HG02973 (cell line): ENCODE data around the gene KRTAP3-3.
"Not testable (repeated sequence)": the region's sequence is repeated elsewhere in the genome, so short reads cannot be mapped to it uniquely, and the experiment has no call there.

Experiments used
- ATAC-seq: cut with Tn5 transposase; IDR thresholded peaks from one replicate; pipeline ENCODE4 v1.9.1; 2021; ENCODE audit warnings: moderate library complexity; ENCODE audit not compliant: unreplicated experiment

Gene KRTAP3-3

DNA sequence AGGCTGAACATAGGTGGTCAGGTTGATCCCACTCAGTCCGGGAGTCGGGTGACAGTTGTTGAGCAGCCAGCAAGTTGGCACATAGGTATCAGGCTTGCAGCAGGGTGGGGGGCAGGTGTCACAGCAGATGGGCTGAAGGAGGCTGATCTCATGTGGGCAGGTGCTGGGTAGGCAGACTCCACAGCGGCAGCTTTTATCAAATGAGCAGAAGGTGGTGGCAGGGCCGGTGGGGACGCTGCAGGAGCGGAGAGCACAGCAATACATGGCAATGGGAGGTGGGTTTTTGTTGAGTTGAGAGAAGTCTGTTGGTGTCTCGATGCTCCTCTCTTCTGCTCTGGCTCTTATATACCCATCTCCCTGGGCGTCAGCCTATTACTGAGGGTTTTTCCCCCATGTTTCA, 14.8 kb upstream of the KRTAP3-3 start, which contains the start of gene KRTAP3-1:
KRTAP3-1 (minus strand) TSS at position 318 of the 400 bp plus-strand sequence; CDS start at position 264, 54 bp downstream.
- ATAC-seq = no peak

- ATAC-seq = no peak
These were observed 10.4 kb upstream of the KRTAP3-3 start for GRCh38 chr17:41004397-41004796.

DNA sequence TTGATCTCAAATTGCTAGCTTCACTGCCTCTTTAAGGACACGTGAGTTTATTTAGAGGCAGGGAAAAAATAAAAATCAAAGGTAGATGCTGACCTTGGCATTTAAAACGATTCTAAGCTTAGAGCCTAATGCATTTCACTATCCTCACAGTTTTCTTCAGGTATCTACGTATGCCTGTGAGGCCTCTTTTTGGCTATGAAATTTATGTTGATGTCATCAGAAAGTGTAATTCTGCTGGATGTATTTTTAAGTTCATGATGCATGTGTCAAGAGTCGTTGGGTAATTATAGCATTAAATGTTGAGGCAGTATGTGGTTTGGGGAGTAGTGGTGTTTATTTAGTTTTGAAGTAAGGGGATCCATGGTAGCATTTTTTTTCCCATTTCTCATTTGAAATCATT, 10.0 kb upstream of the KRTAP3-3 start:
- no peak for ATAC-seq

GRCh38 chr17:41002814-41003213, 8.8 kb upstream of the KRTAP3-3 start:
- ATAC-seq = no peak

DNA sequence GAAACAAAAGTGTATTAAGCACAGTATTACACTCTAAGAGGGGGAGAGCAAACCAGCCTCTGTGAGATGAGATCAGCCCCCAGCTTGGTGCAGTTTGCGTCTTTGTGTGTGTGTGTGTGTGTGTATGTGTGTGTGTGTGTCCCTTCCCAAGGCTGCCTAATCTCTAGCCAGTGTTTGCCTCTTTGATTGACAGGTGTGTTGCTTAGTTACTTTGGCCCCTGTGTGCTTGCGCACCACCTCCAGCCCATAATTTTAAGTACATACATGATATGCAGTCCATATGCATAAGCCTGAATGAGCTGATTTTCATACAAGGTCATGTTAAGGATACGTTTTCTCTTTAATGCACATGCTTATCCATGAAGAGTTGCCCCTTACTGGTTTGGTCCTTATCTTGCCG, 7.8 kb upstream of the KRTAP3-3 start:
- ATAC-seq = no peak

DNA sequence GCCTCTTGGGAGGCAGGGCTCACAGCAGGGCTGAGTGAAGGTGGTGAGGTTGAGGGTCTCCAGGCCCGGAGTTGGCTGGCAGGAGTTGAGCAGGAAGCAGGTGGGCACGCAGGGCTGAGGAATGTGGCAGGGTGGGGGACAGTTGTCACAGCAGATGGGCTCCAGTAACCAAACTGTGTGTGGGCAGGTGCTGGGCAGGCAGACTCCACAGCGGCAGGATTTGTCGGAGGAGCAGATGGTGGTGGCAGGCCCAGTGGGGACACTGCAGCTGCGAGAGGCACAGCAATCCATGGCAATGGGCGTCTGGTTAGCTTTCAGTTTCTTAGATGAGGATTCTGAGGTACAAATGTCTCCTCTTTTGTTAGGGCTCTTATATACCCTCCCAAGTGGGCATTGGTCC, 5.6 kb upstream of the KRTAP3-3 start, which contains the start of gene KRTAP3-2:
KRTAP3-2 (minus strand) TSS at position 344 of the 400 bp plus-strand sequence; CDS start at position 291, 53 bp downstream.
- ATAC-seq = not testable (repeated sequence)

DNA sequence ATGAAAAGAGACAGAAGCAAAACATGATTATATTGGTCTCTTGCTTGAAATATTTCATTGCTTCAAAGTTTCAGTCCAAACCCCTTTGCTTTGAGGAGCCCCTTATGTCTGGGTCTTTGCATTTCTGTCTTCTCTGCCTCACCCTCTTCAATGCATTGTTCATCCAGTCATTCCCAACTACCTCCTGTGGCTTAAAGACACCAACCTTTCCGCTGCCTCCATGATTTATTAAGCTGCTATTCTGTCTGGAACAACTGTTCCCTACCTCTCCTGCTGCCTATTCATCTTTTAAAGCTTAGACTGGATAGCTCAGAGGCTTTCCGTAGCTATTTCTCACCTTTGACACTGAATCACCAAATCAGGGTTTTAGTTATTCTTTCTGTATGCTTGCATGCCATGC, 3.4 kb upstream of the KRTAP3-3 start:
- ATAC-seq = no peak

GRCh38 chr17:40996829-40997228, 2.9 kb upstream of the KRTAP3-3 start:
- ATAC-seq = no peak

DNA sequence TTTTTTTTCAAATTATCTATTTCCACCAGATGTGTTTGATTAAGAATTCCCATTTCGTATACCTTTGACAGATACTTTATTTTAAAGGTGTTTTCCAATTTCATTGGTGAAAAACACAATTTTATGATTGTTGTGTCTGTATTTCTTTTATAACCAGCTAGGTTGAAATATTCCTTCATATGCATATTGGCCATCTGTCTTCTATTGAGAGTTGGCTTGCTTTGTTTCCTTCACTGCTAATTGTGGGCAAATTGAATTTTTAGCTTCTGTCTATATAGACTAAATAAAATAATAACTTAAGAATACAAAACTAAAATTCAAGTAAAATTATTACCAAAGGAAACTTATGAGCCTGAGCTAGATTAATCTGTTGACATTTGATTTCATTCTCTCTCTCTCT, 1.2 kb upstream of the KRTAP3-3 start:
- no peak for ATAC-seq

DNA sequence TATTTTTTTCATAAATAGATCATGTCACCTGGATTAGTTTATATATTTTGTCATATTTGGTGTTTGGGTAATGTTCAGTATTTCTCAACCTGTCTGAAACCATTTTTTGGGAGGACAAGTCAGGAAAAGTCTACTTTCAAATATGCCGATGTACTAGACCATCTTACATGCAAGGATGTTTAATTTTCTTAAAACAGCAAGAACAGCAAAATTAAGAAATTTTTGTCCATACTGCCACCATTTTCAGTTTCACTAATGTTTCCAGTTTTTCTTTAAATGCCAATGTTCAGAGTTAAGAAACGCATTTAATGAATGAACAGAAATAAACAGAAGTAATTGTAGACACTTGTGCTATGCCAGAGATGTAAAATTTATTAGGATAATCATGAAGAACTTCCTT, 880 bp downstream of the KRTAP3-3 start:
- no peak for ATAC-seq

- no peak for ATAC-seq
These were observed 1.3 kb downstream of the KRTAP3-3 start for GRCh38 chr17:40992666-40993065.

DNA sequence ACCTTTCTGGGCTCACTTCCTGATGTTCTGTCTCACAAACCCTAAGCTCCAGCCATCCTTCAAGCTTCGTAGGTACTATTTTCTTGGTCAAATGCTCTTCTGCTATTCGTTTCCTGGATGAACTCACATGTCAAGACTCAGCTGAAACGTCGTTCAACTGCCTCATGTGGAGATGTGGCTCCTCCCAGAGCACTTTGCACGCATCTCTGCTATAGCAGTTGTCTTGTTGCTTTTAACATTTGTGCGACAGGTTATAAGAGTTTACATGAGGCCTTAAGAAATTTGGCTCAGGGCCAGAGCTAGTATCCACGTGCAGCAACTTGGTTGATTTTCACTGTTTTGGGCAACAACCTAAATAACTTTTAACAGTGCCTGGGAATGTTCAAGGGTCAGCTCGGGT, 7.0 kb downstream of the KRTAP3-3 start:
- ATAC-seq = no peak

DNA sequence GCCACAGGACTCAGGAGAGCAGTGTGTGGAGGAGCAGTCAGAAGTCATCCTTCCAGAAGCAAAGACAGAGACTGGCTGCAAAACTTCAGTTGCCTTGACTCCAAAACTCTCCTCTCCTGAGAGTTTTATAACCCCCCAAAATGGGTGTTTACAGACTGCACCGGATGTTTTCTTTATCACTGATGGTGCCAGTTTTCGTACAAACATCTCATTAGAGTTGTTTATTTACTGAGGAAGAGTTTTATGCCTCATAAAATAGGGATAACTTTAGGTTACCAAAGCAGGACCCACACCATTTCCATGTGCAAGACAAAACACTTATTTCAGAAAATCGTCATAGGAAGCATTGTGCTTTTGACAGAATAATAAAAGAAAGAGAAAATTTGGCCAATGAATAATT, 9.7 kb downstream of the KRTAP3-3 start, which contains the start of gene KRT40:
KRT40 (minus strand) TSS at position 101 of the 400 bp plus-strand sequence; CDS start at position 48, 53 bp downstream.
- ATAC-seq = no peak

DNA sequence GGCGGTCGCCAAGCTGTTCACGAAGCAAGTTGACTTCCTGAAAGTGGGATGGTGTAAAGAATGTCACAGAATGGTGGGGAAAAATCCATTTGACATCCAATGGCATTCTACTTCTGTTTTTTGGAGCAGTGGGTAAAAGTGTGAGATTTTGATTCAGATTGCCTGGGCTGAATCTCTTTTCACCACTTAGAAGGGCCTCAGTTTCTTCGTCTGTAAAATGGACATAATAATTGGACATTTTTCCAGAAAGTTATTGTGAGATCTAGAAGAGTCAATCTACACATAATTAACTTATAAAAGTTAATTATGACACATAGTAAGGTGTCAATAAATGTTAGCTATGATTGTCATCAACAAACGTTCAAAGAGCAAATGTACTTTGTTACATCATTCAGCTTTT, 12.8 kb downstream of the KRTAP3-3 start:
- ATAC-seq = no peak

- ATAC-seq = no peak
These were observed 13.4 kb downstream of the KRTAP3-3 start for GRCh38 chr17:40980596-40980995.

GRCh38 chr17:40980117-40980516, 13.8 kb downstream of the KRTAP3-3 start:
- no peak for ATAC-seq

GRCh38 chr17:40978575-40979151, 15.3 kb downstream of the KRTAP3-3 start:
- ATAC-seq = no peak

- no peak for ATAC-seq
These were observed 18.4 kb downstream of the KRTAP3-3 start for GRCh38 chr17:40975516-40975915.

DNA sequence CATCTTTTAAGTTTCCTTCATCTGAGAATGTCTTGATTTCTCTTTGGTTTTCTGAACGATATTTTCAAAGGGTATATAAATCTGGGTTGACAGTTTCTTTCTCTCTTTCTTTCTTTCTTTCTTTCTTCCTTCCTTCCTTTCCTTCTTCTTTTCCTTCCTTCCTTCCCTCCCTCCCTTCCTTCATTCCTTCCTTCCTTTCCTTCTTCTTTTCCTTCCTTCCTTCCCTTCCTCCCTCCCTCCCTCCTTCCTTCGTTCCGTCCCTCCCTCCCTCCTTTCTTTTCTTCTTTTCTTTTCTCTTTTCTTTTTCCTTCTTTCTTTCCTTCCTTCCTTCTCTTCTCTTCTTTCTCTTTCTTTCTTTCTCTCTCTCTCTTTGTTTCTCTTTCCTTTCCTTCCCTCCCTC, 19.6 kb downstream of the KRTAP3-3 start:
- ATAC-seq = no peak

DNA sequence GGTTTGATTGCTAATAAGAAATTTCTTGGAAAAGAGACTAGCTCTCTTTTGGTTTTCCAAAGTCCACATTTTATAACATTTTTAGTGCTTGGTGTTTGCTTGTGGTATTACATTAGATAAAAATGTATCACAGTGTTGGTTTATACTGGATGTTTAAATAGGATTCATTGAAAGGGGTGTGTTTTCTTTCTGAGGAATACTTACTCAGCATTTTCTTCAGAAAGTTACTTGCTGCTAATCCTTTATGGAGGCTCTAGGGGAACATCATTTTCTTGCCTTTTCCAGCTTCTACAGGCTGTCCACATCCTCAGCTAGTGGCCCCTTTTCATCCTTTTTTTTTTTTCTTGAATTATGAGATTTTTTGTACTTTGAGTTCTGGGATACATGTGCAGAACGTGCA, 26.4 kb downstream of the KRTAP3-3 start:
- ATAC-seq = no peak

DNA sequence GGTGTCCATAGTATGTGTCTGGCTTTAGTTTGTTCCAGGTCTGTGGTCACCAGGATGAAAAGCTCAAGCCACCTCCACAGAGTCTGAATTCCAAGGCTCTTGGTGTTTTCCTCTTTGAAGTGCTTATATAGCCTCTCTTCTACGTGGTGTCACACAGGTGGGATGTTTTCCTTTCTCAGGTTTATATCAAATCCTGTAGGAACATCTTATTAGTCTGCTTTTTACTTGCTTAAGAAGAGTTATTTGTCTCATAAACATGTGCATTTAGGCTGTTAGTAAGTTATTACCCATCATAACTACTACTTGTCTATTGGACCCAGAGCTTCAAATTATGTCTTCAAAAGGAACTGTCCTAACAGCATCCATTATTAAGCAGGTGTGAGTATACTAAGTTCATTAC, 27.1 kb downstream of the KRTAP3-3 start, which contains the start of gene KRT39:
KRT39 (minus strand) TSS at position 101 of the 400 bp plus-strand sequence; CDS start at position 9, 92 bp downstream.
- ATAC-seq = no peak

GRCh38 chr17:40963838-40964237, 30.1 kb downstream of the KRTAP3-3 start:
- no peak for ATAC-seq

DNA sequence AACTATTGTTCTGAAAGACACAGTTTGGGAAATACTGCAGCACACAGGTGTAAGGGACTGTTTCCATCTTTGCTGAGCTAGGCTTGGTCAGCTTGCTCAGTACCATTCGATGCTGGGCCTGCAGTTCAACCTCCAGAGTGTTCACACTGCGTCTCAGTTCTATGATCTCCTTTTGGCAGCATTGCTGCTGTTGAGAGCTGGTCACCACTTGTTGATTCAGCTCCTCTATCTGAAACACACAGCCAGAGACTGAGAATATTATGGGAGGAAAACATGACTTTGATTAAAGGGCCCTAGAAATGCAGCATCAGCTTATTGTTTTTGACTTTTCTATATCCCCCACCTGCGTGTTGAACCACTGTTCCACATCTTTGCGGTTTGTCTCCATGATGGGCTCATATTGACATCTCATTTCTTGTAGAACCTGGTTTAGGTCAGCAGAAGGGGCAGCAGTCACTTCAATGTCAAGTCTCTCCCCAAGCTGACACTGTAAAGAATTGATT, 31.9 kb downstream of the KRTAP3-3 start:
- no peak for ATAC-seq
